GM12865 (cell line): ENCODE data around the gene CHRM2.

Experiments
- DNase-seq: peaks from one replicate; pipeline ENCODE4 v3.0.0; 2010; ENCODE audit warnings: low read depth
- H3K4me3 ChIP-seq: 2 replicates; pipeline ENCODE4 v1.5.1; 2011; ENCODE audit warnings: mild to moderate bottlenecking, low read depth, low read length, control low read depth
- CTCF ChIP-seq: IDR thresholded peaks from 2 replicates; pipeline ENCODE4 v1.5.1; 2011; ENCODE audit warnings: low read length, control low read depth, low read depth, inconsistent platforms; ENCODE audit not compliant: insufficient read depth; ENCODE audit errors: missing control alignments

The CHRM2 gene

GRCh38 chr7:137026176-137026500, 157.7 kb downstream of the CHRM2 start:
- H3K4me3 ChIP-seq, result no peak overlapping the region
- no peak for TF ChIP-seq CTCF
- DNase-seq, result no peak

DNA sequence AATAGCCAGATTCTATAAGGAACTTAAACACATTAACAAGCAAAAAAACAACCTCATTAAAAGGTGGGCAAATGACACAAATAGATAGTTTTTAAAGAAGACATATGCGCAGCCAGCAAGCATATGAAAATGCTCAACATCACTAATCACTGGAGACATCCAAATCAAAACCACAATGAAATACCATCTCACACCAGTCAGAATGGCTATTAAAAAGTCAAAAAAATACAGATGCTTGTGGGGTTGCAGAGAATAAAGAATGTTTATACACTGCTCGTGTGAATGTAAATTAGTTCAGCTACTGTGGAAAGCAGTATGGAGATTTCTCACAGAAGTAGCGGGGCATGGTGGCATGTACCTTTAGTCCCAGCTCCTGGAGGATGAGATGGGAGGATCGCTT, 164.0 kb downstream of the CHRM2 start:
- DNase-seq, result no peak
- TF ChIP-seq CTCF, result no peak
- H3K4me3 ChIP-seq, result no peak overlapping the region

DNA sequence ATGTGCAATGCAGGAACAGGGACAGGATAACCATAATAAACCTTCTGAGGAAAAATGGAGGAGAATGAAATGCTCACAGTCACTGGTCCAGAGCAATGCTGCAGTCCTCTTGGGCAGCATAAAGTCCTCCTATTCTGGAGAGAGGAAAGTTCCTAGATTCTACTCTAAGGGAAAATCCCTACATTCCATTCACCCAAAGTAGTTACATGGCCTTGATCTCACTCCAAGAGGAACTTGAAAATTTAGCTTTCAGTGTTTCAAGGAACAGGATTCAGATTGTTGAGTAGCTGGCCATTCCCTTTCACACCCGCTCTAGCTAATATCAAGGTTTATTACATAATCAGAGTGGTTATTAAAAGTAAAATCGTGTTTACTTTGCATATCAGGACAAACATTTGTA, 168.3 kb downstream of the CHRM2 start:
- TF ChIP-seq CTCF, result no peak
- H3K4me3 ChIP-seq, result no peak overlapping the region
- no peak for DNase-seq

DNA sequence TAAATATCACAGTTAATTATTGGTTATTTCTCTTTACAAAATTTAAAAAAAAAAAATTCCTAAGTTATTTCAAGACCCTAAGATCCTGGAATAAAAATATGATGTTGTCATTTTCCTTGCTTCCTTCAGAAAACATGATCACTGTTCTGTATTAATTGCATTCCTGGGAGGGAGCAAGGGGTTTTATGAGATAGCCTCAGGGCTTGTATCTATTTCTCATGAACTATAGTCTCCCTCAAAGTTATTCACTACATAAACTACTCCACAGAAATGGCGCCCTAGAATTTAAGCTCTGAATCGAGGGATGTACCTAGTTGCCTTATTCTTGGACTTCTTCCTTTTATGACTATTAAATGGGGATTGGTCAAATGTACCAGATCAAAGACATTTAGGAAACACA, 170.3 kb downstream of the CHRM2 start:
- no peak for TF ChIP-seq CTCF

GRCh38 chr7:137040745-137041144, 172.3 kb downstream of the CHRM2 start:
- no peak for DNase-seq
- no peak for TF ChIP-seq CTCF
- H3K4me3 ChIP-seq, result no peak overlapping the region

More for the DNA sequence above, 170.3 kb downstream of the CHRM2 start:
- H3K4me3 ChIP-seq, result no peak overlapping the region
- no peak for DNase-seq

DNA sequence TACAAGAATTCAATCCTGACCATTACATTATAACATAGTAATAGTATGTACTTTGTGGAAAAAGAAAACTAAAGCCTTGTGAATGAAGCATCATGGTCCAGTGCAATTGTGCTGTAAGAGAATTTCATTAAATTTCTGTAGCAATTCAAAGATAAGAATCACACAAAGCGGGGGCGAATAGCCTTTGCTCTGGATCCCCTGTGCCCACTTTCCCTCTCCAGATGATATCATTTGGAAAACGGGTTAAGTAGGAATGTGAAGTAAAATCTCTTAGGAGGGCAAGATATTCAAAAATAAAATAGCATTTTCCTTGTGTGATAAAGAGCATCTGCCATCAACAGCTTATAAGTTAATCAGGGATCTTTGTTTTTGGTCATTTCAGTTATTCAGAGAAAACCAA, 177.1 kb downstream of the CHRM2 start:
- DNase-seq, result no peak
- TF ChIP-seq CTCF, result no peak
- no peak overlapping the region for H3K4me3 ChIP-seq

GRCh38 chr7:137069249-137069963, 201.0 kb downstream of the CHRM2 start:
- no peak for DNase-seq
- no peak for TF ChIP-seq CTCF
- H3K4me3 ChIP-seq, result no peak overlapping the region
